ENCODE data around the gene CLDN14.

Gene CLDN14, protein sequence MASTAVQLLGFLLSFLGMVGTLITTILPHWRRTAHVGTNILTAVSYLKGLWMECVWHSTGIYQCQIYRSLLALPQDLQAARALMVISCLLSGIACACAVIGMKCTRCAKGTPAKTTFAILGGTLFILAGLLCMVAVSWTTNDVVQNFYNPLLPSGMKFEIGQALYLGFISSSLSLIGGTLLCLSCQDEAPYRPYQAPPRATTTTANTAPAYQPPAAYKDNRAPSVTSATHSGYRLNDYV

DNA sequence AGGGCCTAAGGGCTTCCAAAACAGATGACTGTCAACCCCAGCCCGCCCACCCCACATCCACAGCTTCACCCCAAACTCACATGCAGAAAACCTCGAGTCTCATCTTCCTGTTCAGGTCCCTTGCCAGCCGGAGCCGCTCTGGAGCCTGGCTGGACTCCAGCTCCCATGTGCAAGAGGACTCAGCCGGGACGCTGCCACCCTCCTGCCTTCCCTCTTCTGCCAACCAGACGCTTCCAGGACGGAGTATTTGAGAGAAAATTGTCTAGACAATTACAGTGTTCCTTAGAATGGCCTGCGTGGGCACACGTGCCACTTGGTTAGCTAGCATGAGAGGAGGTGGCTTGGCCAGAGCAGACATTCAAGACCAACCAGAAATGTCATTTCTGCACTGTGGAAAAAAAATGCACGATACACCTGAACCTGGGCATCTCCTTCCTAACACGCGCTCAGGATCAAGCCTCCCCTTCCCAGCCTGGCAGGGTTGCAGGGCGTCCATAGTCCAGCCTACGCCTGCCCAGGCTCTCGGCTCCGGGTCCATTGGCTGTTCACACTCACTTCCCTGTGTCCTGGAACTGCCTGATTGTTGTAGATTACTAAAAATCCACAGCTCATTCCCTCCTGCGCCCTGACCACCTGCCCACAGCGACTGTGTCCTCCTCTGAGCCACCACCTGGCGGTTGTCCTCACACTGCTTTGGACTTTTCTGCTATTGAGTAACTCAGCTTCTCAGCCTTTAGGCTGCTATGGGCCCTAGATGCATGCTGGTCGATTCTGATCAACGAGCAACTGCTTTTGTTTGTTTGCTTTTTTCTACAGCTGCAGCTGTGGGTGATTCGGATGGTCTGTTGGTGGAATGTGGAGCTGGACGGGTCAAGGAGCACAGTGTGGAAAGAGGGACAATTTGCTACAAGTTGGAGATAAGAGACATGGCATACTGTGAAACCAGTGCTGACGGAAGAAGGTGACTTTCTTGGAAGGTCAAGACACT lies at the start of gene CLDN14:
CLDN14 (minus strand) TSS at position 708 of the 988 bp plus-strand sequence. CDS start 18,427 bp downstream, outside the sequence.
- no peak for DNase-seq

DNA sequence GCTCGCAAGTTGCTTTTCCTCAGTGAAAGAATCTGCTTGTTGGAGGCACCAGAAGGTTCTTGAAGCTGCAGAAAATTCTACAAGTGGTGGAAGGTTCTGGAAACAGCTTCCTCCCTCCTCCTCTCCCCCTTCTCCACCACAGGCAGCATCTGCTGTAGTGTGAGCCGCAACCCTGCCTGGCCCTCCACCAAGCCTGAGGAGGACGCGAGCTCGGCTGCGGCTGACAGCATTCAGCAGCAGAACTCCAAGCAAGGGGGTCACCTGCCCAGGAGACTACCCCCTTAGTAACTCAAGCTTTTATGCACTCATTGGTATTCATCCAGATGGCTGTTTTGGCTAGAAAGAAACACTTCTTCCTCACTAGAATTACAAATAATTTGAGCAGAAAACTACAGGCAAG lies 48.8 kb upstream of the CLDN14 start:
- no peak for DNase-seq

DNA sequence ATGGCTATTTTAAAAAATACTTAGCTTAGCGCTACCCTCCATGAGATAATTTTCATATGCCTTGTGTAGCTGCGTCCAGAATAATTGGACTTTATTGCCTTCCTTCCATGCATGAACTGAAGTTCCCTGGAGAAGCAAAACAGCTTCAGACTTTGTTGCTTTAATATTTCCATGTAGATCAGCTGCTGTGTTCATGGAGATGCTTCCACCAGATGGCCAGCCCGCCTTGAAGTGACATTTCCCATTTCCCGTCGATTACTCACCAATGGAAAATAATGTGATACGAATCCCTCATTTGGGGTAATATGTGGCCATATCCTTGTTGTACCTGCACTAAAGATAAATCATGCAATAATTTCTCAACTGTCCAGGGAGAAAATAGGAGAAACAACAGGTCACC lies 47.4 kb upstream of the CLDN14 start:
- DNase-seq: no peak

DNA sequence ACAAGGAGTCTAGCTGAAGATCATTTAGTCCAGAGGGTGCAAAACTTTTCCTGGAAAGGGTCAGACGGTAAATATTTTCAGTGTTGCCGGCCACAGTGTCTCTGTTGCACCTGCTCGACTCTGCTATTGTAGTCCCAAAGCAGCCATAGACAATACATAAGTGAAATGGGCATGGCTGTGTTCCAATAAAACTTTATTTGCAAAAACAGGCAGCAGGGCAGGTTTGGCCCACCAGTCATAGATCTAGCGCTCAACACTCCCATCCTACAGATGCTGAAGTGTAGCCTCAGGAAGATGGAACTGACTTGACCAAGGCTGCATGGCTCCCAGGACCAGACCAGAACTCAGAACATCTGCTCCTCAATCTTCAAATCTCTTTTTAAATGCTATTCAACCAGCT lies 46.2 kb upstream of the CLDN14 start:
- DNase-seq: no peak

DNA sequence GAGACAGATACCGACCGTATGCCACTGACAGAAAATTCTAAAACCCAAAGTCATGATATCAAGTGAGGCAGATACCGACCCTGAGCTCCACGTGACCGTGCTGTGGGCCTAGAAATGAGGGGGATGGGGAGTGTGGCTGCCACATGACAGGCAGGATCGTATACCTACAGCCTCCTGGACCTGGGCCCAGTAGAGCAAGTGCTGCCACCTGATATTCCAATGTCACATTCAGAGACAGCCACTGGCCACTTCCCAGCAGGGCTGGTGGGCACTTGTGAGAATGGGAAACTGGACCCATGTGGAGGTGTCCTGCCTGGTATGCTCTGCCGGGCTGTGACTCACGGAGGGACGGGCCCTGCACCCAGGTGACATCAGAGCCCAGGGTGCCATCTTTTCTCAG lies 44.6 kb upstream of the CLDN14 start:
- DNase-seq: no peak

DNA sequence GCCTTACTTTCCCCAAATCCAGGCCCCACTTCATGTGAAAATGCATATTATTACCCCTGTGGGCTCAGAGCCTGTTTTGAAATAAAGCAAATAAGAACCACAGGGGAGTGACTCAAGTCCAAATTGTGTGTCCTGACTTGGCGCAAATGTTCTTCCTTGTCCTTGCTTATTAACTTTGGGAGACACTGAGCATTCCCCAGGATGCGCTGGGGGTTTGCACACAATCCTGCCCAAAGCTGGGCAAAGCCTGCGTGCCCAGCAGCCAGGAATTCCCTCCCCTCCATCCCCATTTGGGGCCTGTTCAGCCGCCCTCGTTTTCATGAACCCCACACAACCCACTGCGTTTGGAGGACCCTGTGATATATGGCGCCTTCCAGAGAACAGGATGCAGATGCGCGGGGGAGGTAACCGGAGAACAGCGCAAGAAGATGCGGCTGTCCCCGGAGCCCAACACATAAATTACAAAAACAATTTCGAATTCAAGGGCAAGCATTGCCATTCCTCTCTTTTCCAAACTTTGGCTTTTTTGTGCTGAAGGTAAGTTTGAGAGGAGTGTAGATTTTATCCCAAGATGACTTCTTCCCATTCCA lies 42.4 kb upstream of the CLDN14 start:
- no peak for DNase-seq

DNA sequence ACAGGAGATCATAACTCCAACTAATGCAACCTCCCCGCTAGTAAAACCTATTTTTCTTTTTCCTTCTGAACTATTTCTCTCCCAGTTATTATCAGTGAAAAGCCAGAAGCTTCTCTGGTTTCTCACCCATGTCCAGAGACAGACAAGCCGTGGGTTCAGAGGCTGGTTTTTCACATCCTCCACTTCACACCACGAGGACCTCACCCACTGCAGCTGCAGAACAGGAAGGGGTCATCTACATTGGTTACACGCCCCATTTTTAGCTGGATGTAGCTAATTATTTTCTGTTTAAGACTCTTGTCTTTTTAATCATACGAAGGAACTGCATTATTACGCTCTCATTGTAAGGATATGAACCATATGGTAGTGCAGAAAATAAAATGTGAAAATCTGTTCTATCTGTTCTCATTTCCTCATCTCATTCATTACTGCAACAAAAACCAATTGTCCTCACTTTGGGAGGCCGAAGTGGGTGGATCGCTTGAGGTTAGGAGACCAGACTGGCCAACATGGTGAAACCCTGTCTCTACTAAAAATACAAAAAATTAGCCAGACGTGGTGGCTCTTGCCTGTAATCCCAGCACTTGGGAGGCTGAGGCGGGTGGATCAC lies 39.1 kb upstream of the CLDN14 start:
- no peak for DNase-seq

DNA sequence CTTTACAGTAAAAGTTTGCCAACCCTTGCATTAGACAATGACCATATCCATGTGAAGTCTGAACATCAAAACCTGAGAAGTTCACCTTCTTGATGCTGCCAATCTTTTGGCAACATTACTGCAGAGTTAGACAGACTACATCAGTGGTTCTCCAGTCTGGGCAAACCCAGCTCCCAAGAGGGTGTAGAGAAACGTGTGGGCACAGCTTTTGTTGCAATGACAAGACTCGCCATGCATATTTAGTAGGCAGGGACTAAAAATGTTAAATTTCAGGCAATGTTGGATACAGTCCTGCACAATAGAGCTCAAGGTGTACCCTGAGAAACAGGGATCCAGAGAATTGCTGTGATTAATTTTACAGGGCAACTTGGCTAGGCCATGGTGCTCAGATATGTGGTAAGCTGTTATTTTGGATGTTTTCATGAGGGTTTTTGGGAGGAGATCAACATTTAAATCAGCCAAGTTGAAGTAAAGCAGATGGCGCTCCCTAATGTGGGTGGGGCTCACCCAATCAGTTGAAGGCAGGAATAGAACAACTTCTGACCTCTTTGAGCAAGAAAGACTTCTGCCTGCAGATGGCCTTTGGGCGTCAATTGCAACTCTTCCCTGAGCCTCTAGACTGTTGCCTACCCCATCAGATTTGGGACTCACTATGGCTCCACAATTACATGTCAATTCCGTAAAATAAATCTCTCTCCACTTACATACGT lies 37.6 kb upstream of the CLDN14 start:
- no peak for DNase-seq

DNA sequence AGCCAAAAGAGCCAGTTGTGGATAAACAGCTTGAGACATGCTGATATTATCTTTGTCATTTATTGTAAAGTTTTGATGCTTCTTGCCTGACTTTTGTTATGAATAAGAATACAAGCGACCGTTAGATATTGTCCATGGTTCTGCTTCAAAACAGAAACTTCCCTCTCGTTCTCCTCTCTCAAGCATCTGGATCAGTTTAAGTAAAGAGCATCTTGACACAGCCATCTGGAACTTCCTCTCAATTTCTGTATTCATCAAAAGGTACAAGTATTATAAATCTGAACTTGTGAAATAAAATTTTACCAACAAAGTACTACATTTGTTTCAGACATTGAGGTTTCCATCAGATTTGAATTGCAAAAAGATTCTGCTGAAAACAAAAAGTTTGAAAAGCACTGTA lies 36.4 kb upstream of the CLDN14 start:
- no peak for DNase-seq

DNA sequence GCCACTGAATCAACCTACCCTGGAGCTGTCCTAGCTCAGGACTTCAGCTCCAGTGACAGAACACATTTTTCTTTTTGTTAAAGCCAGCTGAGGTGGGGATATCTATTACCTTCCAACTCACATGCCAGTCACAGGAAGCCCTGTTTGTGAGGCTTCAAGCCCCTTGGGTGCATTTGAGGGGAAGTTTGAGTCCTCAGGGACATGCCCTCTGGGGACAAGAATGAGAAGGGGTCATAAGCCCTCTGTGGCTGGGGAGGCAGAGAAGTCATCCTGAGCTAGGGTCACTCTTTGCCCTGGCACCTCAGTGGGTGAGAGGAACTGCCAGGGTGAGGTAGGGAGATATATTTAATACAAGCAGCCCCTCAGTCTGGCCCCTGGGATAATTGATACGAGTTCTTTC lies 33.5 kb upstream of the CLDN14 start:
- DNase-seq: no peak

DNA sequence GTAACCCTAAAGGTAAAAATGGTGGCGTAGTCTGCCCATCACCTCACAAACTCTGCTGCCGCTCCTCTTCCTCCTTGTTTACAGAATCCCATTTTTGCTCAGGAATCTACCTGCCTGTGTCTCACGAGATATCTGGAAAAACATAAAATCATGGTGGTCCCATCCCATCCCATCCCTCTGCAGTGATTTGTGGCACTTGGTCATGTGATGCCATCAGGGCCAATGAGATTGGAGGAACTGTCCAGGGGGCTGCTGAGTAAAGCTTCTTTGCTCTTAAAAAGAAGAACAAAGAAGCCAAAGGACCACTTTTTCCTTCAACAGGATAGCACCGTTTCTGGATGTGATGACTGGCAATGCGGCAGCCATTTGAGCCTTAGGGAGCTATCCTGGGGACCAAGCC lies 33.0 kb upstream of the CLDN14 start:
- no peak for DNase-seq

DNA sequence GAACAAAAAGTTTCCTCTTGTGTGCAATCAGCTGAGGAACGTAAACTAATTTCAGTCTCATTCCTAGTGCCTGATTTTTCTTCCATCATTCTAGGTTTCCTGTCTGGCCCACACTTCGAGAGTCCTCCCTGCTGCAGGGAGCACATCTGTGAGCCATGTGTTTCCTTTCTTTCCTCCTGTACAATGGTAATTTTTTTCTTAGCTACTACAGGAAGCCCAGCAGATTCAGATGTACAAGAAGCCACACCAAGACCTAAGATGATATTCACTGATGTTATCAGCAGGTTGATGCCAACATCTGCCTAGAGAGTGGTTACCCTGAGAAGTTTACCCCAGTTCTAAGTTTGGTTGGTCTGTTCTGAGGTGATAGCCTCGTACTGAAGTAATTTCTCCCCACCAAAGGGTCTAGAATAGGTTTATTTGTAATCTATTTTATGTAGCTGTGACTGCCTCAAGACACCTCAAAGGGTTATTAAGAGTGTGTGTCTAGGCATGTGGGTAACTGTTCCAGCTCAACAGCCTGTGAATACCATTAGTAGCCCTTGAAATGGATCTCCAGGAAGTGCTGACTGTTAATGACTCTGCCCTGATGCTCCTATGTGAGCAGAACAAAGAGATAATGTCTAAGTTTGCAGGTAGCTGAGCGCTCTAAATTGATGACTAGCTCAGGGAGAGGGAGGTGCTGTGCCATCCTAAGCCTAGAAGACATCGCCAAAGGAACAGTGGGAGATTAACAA lies 31.7 kb upstream of the CLDN14 start:
- DNase-seq: no peak

DNA sequence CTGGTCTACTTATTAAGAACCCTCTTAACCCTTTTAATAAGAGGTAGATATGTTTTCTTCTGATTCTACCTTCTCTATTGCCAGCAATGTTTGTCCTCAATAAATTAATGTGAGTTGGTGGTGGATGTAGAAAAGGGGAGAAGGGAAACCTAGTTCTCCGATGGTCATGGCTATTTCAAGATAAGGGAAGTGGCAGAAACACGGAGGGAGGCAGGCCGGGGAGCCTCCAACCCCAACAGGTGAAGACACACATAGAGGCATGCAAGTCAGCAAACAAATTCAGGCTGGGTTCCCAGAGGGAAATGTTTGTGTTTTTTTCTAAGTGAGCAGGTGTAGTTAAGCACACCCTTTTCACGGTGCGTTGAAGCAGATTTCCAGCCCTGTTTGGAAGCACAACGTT lies 31.0 kb upstream of the CLDN14 start:
- no peak for DNase-seq

DNA sequence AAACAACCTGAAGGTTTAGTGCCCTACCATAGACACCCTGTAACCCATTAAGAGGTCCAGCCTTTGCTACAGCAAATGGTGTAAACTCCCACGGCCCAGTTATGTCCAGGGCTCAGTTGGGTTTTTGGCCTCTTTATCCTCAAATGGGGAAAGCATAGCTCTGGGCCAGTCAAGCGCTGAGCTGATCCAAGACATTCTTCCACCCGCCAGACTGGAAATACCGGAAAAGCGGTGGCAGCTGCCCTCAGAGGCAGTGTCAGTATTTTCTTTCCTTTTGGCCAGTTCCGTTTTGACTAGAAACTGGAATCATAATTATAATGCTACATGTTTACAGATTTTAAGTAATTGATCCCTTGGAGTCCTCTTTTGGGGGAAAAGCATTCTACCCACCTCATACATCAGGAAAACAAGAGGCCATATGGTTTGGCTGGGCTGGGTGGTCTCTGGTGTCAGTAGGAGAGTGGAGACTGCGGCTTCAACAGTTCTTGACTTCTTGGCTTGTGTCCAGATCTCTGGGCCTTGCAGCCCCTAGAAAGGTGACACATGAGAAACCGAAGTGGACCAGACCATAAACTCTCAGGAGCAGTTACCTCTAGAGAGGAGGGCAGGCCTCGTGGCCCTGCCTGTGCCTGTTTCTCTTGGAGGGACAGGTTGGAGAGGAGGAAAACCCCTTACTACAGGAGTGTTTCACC lies 30.2 kb upstream of the CLDN14 start:
- DNase-seq: no peak

DNA sequence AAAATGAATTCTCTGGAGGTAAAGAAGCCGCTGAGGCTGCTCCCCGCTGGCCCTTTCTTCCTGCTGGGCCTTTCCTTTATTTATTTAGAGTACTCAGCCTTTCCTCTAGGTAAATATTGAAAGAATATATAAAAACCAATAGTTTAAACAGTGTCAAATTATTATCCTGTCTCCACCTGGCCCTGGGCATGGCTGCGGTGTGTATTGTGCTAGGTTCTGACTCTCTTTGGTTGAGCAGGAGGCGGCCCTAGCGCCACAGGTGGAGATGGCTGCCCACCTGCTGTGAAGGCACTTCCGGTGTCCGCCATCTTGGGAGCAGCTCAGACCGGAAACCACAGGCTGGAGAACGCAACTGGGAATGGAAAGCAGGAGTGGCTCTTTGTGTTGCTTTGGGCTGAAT lies 29.0 kb upstream of the CLDN14 start:
- no peak for DNase-seq

DNA sequence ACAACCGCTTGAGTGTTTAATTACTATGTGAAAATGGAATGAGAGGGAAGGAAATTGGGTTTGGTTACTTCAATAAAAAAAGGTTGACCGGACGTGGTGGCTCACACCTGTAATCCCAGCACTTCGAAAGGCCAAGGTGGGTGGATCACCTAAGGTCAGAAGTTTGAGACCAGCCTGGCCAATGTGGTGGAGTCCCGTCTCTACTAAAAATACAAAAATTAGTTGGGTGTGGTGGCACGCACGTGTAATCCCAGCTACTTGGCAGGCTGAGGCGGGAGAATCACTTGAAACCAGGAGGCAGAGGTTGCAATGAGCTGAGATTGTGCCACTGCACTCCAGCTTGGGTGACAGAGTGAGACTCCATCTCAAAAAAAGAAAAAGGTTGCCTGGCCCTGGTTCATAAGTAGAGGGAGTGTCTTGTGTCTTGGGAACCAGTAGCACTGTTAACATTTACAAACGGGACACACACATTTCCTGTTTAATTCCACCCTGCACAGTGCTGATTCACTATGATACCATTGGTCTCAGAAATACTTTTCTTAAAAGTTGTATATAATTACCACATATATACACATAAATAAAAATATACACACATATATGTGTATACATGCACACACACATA lies 27.6 kb upstream of the CLDN14 start:
- no peak for DNase-seq

DNA sequence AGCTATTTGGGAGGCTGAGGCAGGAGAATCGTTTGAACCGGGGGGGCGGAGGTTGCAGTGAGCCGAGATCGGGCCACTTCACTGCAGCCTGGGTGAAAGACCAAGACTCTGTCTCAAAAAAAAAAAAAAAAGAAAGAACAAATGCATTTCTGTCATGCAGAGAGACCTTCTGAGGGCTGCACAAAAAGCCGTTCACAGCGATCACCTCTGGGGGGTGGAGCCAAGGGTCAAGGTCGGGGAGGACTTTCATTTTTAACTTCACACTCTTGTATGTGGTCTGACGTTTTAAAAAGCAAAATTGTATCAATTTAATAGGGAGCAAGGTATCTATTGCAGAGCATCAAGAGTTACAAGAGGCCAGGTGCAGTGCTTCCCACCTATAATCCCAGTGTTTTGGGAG lies 26.6 kb upstream of the CLDN14 start:
- DNase-seq: no peak

DNA sequence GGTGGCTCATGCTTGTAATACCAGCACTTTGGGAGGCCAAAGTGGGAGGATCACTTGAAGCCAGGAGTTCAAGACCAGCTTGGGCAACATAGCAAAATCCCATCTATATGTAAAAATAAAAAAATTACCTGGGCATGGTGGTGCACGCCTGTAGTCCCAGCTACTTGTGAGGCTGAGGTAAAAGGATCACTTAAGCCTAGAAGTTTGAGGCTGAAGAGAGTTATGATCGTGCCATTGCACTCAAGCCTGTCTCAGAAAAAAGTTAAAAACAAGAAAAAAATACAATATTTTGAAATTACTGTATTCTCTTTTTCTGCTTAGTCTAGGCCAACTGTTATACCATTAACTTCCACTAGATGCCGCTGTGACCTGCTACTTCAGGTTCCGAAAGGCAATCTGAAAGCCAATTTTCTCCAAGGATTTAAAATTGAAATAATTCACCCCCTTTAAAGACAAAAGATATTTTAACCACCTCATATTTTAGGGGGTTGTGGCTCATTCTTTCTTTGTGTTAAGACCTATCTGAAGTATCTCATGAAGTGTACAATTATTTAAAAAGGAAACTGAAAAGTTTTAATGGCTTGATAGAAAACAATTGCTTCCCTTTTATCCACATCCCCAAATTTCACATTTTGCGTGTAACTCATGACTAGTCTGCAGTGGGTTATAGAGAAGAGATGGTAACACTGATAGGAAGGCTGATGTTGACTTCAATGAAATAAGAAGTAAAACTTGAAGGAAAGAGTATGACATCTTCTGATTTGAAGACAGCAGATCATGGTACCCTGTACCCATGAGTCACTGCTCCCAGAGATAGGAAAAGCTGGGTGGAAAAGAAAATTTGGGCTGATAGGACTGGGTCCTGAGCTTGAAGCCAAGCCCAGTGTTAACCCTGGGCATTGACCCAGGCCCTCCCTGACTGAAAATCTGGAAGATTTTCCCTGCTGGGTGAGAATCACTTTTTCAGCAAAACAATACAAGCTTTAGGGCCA lies 24.4 kb upstream of the CLDN14 start:
- peak; percentile 29 to 84 for DNase-seq

DNA sequence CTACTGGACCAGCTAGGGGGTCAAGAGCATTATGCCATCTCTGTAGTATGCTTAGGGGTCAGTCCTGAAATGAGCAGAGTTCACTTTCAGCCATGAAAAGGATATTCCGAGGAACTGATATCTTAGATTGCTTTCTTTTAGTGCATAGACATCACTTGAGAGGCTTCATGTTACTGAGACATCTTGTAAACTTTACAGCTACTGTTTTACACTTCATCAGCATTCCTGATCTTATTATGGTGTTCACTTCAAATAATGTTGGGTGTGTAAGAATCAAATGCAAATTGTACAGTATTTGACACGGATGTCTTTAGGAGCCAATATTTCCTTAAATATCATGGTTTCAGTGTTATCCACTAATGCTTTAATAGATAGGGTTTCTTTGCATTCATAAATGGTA lies 22.4 kb upstream of the CLDN14 start:
- no peak for DNase-seq

DNA sequence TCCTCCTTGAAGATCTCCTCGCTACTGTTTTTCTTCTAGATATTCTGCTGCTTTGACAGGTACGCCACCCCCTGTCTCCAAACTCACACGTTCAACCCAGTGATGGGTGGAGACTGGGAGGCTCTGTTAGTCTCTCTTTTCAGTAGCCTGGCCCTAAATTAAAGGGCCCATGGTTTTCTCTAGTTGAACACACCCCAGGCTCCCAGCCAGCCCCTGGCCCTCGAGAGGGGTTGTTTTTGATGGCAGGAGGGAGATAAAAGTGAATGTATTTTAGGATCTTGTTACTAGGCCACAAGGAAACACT lies 21.6 kb upstream of the CLDN14 start:
- DNase-seq: no peak
